Activated T-helper 17 cell treated with anti-CD3 and anti-CD28 coated beads, Interleukin-2, amount 50 U/mL, for 72 hours (primary cell): ENCODE data around the gene CCDC158. TPM values are rescaled to one million over a fixed set of nuclear protein-coding genes. Genes with fewer than 3 reads are reported as not detected.
"Not testable (repeated sequence)": the region's sequence is repeated elsewhere in the genome, so short reads cannot be mapped to it uniquely, and the experiment has no call there.

Experiments
- ATAC-seq: fragments of 150-1000 bp; cut with Tn5 transposase; replicated peaks from 2 replicates; pipeline ENCODE4 v1.10.0; 2021; ENCODE audit warnings: mild to moderate bottlenecking, moderate library complexity
- H3K27ac Mint-ChIP-seq: one replicate; pipeline ENCODE4 v1.8.0; 2022; ENCODE audit warnings: mixed read lengths
- H3K27me3 Mint-ChIP-seq: one replicate; pipeline ENCODE4 v1.8.0; 2022; ENCODE audit warnings: mixed read lengths
- H3K36me3 Mint-ChIP-seq: one replicate; pipeline ENCODE4 v1.8.0; 2022; ENCODE audit warnings: low read depth, mild to moderate bottlenecking, mixed read lengths
- H3K4me1 Mint-ChIP-seq: one replicate; pipeline ENCODE4 v1.8.0; 2022; ENCODE audit warnings: mixed read lengths
- H3K4me3 Mint-ChIP-seq: one replicate; pipeline ENCODE4 v1.8.0; 2022; ENCODE audit warnings: mild to moderate bottlenecking, mixed read lengths
- H3K9me3 Mint-ChIP-seq: one replicate; pipeline ENCODE4 v1.8.0; 2022; ENCODE audit warnings: mixed read lengths
- total RNA-seq, 2 donors: library from RNA; stranded (reverse); gene quantifications; one replicate each; pipeline ENCODE4 v1.2.3, GENCODE V29; 2022

The CCDC158 gene
- not detected for total RNA-seq

GRCh38 chr4:76420762-76421581 lies at the start of gene CCDC158:
TSS of gene CCDC158 (minus strand) at chr4:76421141. CDS start at chr4:76403207, 17,934 bp downstream.
- ATAC-seq: peak; percentile 46
- Mint-ChIP-seq H3K36me3 (no peaks in the 10 kb centered on the region), H3K27me3 (peaks cover 27% of the 10 kb centered on the region), H3K4me3 (peak within 1 kb of the TSS; percentile 63), H3K4me1 (no peaks in the 10 kb centered on the region), H3K27ac (no peak within 1 kb of the TSS), H3K9me3 (no peaks in the 10 kb centered on the region)

- Mint-ChIP-seq H3K36me3 (no peaks in the 10 kb centered on the region), H3K9me3 (no peaks in the 10 kb centered on the region), H3K27ac (no peak overlapping the region), H3K4me1 (no peaks in the 10 kb centered on the region), H3K27me3 (peaks cover 7% of the 10 kb centered on the region), H3K4me3 (no peak overlapping the region)
- ATAC-seq: no peak
Measured at GRCh38 chr4:76470532-76470931, 49.6 kb upstream of the CCDC158 start.

GRCh38 chr4:76470064-76470463 lies 49.1 kb upstream of the CCDC158 start:
- no peaks in the 10 kb centered on the region for H3K4me1 Mint-ChIP-seq
- no peak overlapping the region for H3K27ac Mint-ChIP-seq
- ATAC-seq: no peak
- no peak overlapping the region for H3K4me3 Mint-ChIP-seq
- H3K9me3 Mint-ChIP-seq: no peaks in the 10 kb centered on the region
- H3K36me3 Mint-ChIP-seq: no peaks in the 10 kb centered on the region
- H3K27me3 Mint-ChIP-seq: peaks cover 7% of the 10 kb centered on the region

GRCh38 chr4:76463568-76463967 lies 42.6 kb upstream of the CCDC158 start:
- Mint-ChIP-seq H3K27me3 (peaks cover 9% of the 10 kb centered on the region), H3K36me3 (no peaks in the 10 kb centered on the region), H3K4me1 (no peaks in the 10 kb centered on the region), H3K27ac (no peak overlapping the region), H3K9me3 (peaks cover 5% of the 10 kb centered on the region), H3K4me3 (no peak overlapping the region)
- no peak for ATAC-seq

GRCh38 chr4:76459291-76459723 lies 38.4 kb upstream of the CCDC158 start:
- no peak overlapping the region for H3K27ac Mint-ChIP-seq
- H3K4me3 Mint-ChIP-seq: no peak overlapping the region
- peaks cover 5% of the 10 kb centered on the region for H3K9me3 Mint-ChIP-seq
- peaks cover 9% of the 10 kb centered on the region for H3K27me3 Mint-ChIP-seq
- no peaks in the 10 kb centered on the region for H3K36me3 Mint-ChIP-seq
- H3K4me1 Mint-ChIP-seq: no peaks in the 10 kb centered on the region
- ATAC-seq: no peak

GRCh38 chr4:76458825-76459224 lies 37.9 kb upstream of the CCDC158 start:
- Mint-ChIP-seq H3K27ac (no peak overlapping the region), H3K27me3 (peaks cover 9% of the 10 kb centered on the region), H3K4me3 (no peak overlapping the region), H3K4me1 (no peaks in the 10 kb centered on the region), H3K36me3 (no peaks in the 10 kb centered on the region), H3K9me3 (peaks cover 5% of the 10 kb centered on the region)
- ATAC-seq: no peak

GRCh38 chr4:76458297-76458696 lies 37.4 kb upstream of the CCDC158 start:
- Mint-ChIP-seq H3K4me3 (no peak overlapping the region), H3K4me1 (no peaks in the 10 kb centered on the region), H3K9me3 (peaks cover 5% of the 10 kb centered on the region), H3K27ac (no peak overlapping the region), H3K36me3 (no peaks in the 10 kb centered on the region), H3K27me3 (peaks cover 14% of the 10 kb centered on the region)
- no peak for ATAC-seq

- no peak overlapping the region for H3K4me3 Mint-ChIP-seq
- no peaks in the 10 kb centered on the region for H3K36me3 Mint-ChIP-seq
- H3K27me3 Mint-ChIP-seq: peaks cover 14% of the 10 kb centered on the region
- ATAC-seq: no peak
- H3K4me1 Mint-ChIP-seq: no peaks in the 10 kb centered on the region
- no peak overlapping the region for H3K27ac Mint-ChIP-seq
- H3K9me3 Mint-ChIP-seq: peaks cover 1% of the 10 kb centered on the region
Measured at GRCh38 chr4:76457885-76458284, 36.9 kb upstream of the CCDC158 start.

- H3K36me3 Mint-ChIP-seq, H3K4me1 Mint-ChIP-seq, ATAC-seq, H3K27ac Mint-ChIP-seq, H3K9me3 Mint-ChIP-seq, H3K4me3 Mint-ChIP-seq: not testable (repeated sequence)
- H3K27me3 Mint-ChIP-seq: peaks cover 15% of the 10 kb centered on the region
Measured at GRCh38 chr4:76454073-76454472, 33.1 kb upstream of the CCDC158 start.

- Mint-ChIP-seq H3K36me3 (no peaks in the 10 kb centered on the region), H3K9me3 (no peaks in the 10 kb centered on the region), H3K4me3 (no peak overlapping the region), H3K27me3 (peaks cover 15% of the 10 kb centered on the region), H3K27ac (no peak overlapping the region), H3K4me1 (no peaks in the 10 kb centered on the region)
- ATAC-seq: no peak
Measured at GRCh38 chr4:76453232-76453631, 32.3 kb upstream of the CCDC158 start.

- H3K9me3 Mint-ChIP-seq: no peaks in the 10 kb centered on the region
- H3K27me3 Mint-ChIP-seq: peaks cover 15% of the 10 kb centered on the region
- no peak overlapping the region for H3K27ac Mint-ChIP-seq
- H3K4me3 Mint-ChIP-seq: no peak overlapping the region
- H3K4me1 Mint-ChIP-seq: no peaks in the 10 kb centered on the region
- ATAC-seq: no peak
- H3K36me3 Mint-ChIP-seq: no peaks in the 10 kb centered on the region
Measured at GRCh38 chr4:76449833-76450232, 28.9 kb upstream of the CCDC158 start.

GRCh38 chr4:76449362-76449767 lies 28.4 kb upstream of the CCDC158 start:
- H3K9me3 Mint-ChIP-seq: no peaks in the 10 kb centered on the region
- peaks cover 15% of the 10 kb centered on the region for H3K27me3 Mint-ChIP-seq
- H3K36me3 Mint-ChIP-seq: no peaks in the 10 kb centered on the region
- H3K4me1 Mint-ChIP-seq: no peaks in the 10 kb centered on the region
- H3K27ac Mint-ChIP-seq: no peak overlapping the region
- H3K4me3 Mint-ChIP-seq: no peak overlapping the region
- no peak for ATAC-seq

- Mint-ChIP-seq H3K27ac (no peak overlapping the region), H3K4me3 (no peak overlapping the region), H3K27me3 (peaks cover 10% of the 10 kb centered on the region), H3K36me3 (no peaks in the 10 kb centered on the region), H3K9me3 (no peaks in the 10 kb centered on the region), H3K4me1 (no peaks in the 10 kb centered on the region)
- ATAC-seq: no peak
Measured at GRCh38 chr4:76448211-76448610, 27.3 kb upstream of the CCDC158 start.

GRCh38 chr4:76447393-76447851 lies 26.5 kb upstream of the CCDC158 start:
- Mint-ChIP-seq H3K27me3 (peaks cover 9% of the 10 kb centered on the region), H3K4me3 (no peak overlapping the region), H3K36me3 (no peaks in the 10 kb centered on the region), H3K9me3 (no peaks in the 10 kb centered on the region), H3K4me1 (no peaks in the 10 kb centered on the region), H3K27ac (no peak overlapping the region)
- ATAC-seq: no peak

GRCh38 chr4:76445911-76446310 lies 25.0 kb upstream of the CCDC158 start:
- no peak for ATAC-seq
- Mint-ChIP-seq H3K4me1 (no peaks in the 10 kb centered on the region), H3K36me3 (no peaks in the 10 kb centered on the region), H3K4me3 (no peak overlapping the region), H3K27ac (no peak overlapping the region), H3K9me3 (no peaks in the 10 kb centered on the region), H3K27me3 (peaks cover 11% of the 10 kb centered on the region)
